Fibroblast of peridontal ligament (primary cell): ENCODE data around the gene PSMB8.
A peak's percentile ranks its signal among the peaks of the same experiment; 100 is the strongest.

Experiments used
- DNase-seq: peaks from one replicate; pipeline ENCODE4 v3.0.0-alpha.2; 2010; ENCODE audit errors: extremely low read depth

PSMB8 gene

GRCh38 chr6:32857156-32857891 is 13.5 kb upstream of the PSMB8 start:
- DNase-seq: no peak

- no peak for DNase-seq
Observed at GRCh38 chr6:32855467-32856174, 11.8 kb upstream of the PSMB8 start.

- DNase-seq: peak; percentile 60
Observed at GRCh38 chr6:32854376-32855178, 10.7 kb upstream of the PSMB8 start.

- peak; percentile 91 for DNase-seq
Observed at GRCh38 chr6:32853541-32854375, 9.9 kb upstream of the PSMB8 start, which contains the start of the genes PSMB9 and TAP1. Gene PSMB9, plus strand, starts transcription at chr6:32854192. Its CDS starts 38 bp downstream, at chr6:32854230. Gene TAP1, minus strand, starts transcription at chr6:32853704. Its CDS starts 68 bp downstream, at chr6:32853636.

- DNase-seq: peak; percentile 16
Observed at GRCh38 chr6:32852844-32853540, 9.1 kb upstream of the PSMB8 start.

- DNase-seq: peak; percentile 14
Observed at GRCh38 chr6:32852018-32852843, 8.4 kb upstream of the PSMB8 start.

- no peak for DNase-seq
Observed at GRCh38 chr6:32851025-32851424, 7.2 kb upstream of the PSMB8 start.

- DNase-seq: no peak
Observed at GRCh38 chr6:32849126-32849525, 5.3 kb upstream of the PSMB8 start.

- no peak for DNase-seq
Observed at GRCh38 chr6:32847795-32848194, 3.9 kb upstream of the PSMB8 start.

GRCh38 chr6:32847004-32847403 is 3.2 kb upstream of the PSMB8 start:
- DNase-seq: no peak

GRCh38 chr6:32845384-32845884 is 1.6 kb upstream of the PSMB8 start:
- no peak for DNase-seq

- DNase-seq: no peak
Observed at GRCh38 chr6:32844839-32845383, 1.1 kb upstream of the PSMB8 start.

GRCh38 chr6:32843331-32843978 is 392 bp downstream of the PSMB8 start:
- peak; percentile 18 for DNase-seq

GRCh38 chr6:32842690-32843089 is 1.2 kb downstream of the PSMB8 start:
- no peak for DNase-seq

GRCh38 chr6:32842021-32842650 is 1.7 kb downstream of the PSMB8 start:
- no peak for DNase-seq

GRCh38 chr6:32840604-32841246 is 3.1 kb downstream of the PSMB8 start:
- DNase-seq: no peak

GRCh38 chr6:32839356-32839755 is 4.5 kb downstream of the PSMB8 start:
- DNase-seq: no peak
